H9 (cell line): Measurements from ENCODE around the gene UPF2. TPM values are rescaled to one million over a fixed set of nuclear protein-coding genes. Genes with fewer than 3 reads are reported as not detected.

Source experiments
- DNase-seq: peaks from one replicate; pipeline ENCODE4 v3.0.0-alpha.2; 2017
- H2AFZ ChIP-seq: one replicate; pipeline ENCODE4 v1.6.1; 2013; ENCODE audit warnings: mild to moderate bottlenecking, low read length, control low read depth, moderate library complexity
- H2AK5ac ChIP-seq: 2 replicates; pipeline ENCODE4 v1.6.1; 2013; ENCODE audit warnings: low read length, control low read depth, mixed read lengths; ENCODE audit not compliant: insufficient read length
- H2BK120ac ChIP-seq: one replicate; pipeline ENCODE4 v1.6.1; 2013; ENCODE audit warnings: low read depth, mild to moderate bottlenecking, low read length, control low read depth, inconsistent platforms; ENCODE audit not compliant: poor library complexity, severe bottlenecking
- H2BK12ac ChIP-seq: 2 replicates; pipeline ENCODE4 v1.6.1; 2013; ENCODE audit warnings: low read length, control low read depth, mixed read lengths, low read depth; ENCODE audit not compliant: insufficient read length
- H2BK15ac ChIP-seq: 2 replicates; pipeline ENCODE4 v1.6.1; 2013; ENCODE audit warnings: low read depth, low read length, control low read depth
- H2BK20ac ChIP-seq: one replicate; pipeline ENCODE4 v1.6.1; 2013; ENCODE audit warnings: low read depth, mild to moderate bottlenecking, low read length, control low read depth, inconsistent platforms; ENCODE audit not compliant: poor library complexity, severe bottlenecking
- H2BK5ac ChIP-seq: 2 replicates; pipeline ENCODE4 v1.6.1; 2013; ENCODE audit warnings: low read length, control low read depth, mixed read lengths; ENCODE audit not compliant: insufficient read length
- H3K14ac ChIP-seq: 2 replicates; pipeline ENCODE4 v1.6.1; 2013; ENCODE audit warnings: low read length, control low read depth; ENCODE audit not compliant: insufficient read depth
- H3K18ac ChIP-seq: 2 replicates; pipeline ENCODE4 v1.6.1; 2013; ENCODE audit warnings: low read depth, mild to moderate bottlenecking, mixed read lengths, low read length, control low read depth; ENCODE audit not compliant: insufficient read length
- H3K23ac ChIP-seq: 2 replicates; pipeline ENCODE4 v1.6.1; 2013; ENCODE audit warnings: low read length, control low read depth, mixed read lengths, low read depth; ENCODE audit not compliant: insufficient read length
- H3K23me2 ChIP-seq: 2 replicates; pipeline ENCODE4 v1.6.1; 2013; ENCODE audit warnings: low read depth, mild to moderate bottlenecking, mixed read lengths, low read length, control low read depth; ENCODE audit not compliant: insufficient read length, poor library complexity, severe bottlenecking
- H3K27ac ChIP-seq: 2 replicates; pipeline ENCODE4 v1.5.1; 2013; ENCODE audit warnings: low read length, control low read depth, mixed read lengths, low read depth; ENCODE audit not compliant: insufficient read length
- H3K27me3 ChIP-seq: 2 replicates; pipeline ENCODE4 v1.6.1; 2013; ENCODE audit warnings: low read length, control low read depth, inconsistent platforms; ENCODE audit not compliant: insufficient read depth
- H3K4ac ChIP-seq: 2 replicates; pipeline ENCODE4 v1.6.1; 2013; ENCODE audit warnings: low read depth, mild to moderate bottlenecking, control low read depth, inconsistent platforms, low read length, moderate library complexity
- H3K4me1 ChIP-seq: 2 replicates; pipeline ENCODE4 v1.6.1; 2013; ENCODE audit warnings: low read length, control low read depth, inconsistent platforms; ENCODE audit not compliant: insufficient read depth
- H3K4me2 ChIP-seq: 2 replicates; pipeline ENCODE4 v1.6.1; 2013; ENCODE audit warnings: low read length, control low read depth, mixed read lengths; ENCODE audit not compliant: insufficient read length, insufficient read depth
- H3K56ac ChIP-seq: 2 replicates; pipeline ENCODE4 v1.6.1; 2013; ENCODE audit warnings: low read depth, mild to moderate bottlenecking, mixed read lengths, low read length, control low read depth; ENCODE audit not compliant: insufficient read length
- H3K79me1 ChIP-seq: 2 replicates; pipeline ENCODE4 v1.6.1; 2013; ENCODE audit warnings: low read depth, mild to moderate bottlenecking, moderate library complexity, low read length, control low read depth, inconsistent platforms; ENCODE audit not compliant: insufficient read depth, poor library complexity, severe bottlenecking
- H3K79me2 ChIP-seq: 2 replicates; pipeline ENCODE4 v1.6.1; 2013; ENCODE audit warnings: low read length, control low read depth, inconsistent platforms; ENCODE audit not compliant: insufficient read depth
- H3K9ac ChIP-seq: 2 replicates; pipeline ENCODE4 v1.6.1; 2013; ENCODE audit warnings: low read length, control low read depth, mixed read lengths; ENCODE audit not compliant: insufficient read length; ENCODE audit errors: extremely low read depth
- H3K9me3 ChIP-seq: one replicate; pipeline ENCODE4 v1.6.1; 2013; ENCODE audit warnings: low read depth, low read length, inconsistent platforms; ENCODE audit not compliant: control insufficient read depth
- H3T11ph ChIP-seq: one replicate; pipeline ENCODE4 v1.6.1; 2013; ENCODE audit warnings: mild to moderate bottlenecking, low read length, control low read depth, inconsistent platforms
- H4K20me1 ChIP-seq: one replicate; pipeline ENCODE4 v1.6.1; 2013; ENCODE audit not compliant: control insufficient read depth, insufficient read length, insufficient read depth
- H4K5ac ChIP-seq: 2 replicates; pipeline ENCODE4 v1.6.1; 2013; ENCODE audit warnings: low read depth, mild to moderate bottlenecking, mixed read lengths, low read length, control low read depth; ENCODE audit not compliant: insufficient read length
- H4K8ac ChIP-seq: replicated peaks from 2 replicates; pipeline ENCODE4 v1.6.1; 2013; ENCODE audit warnings: low read length, control low read depth, mixed read lengths, low read depth; ENCODE audit not compliant: insufficient read length
- H4K91ac ChIP-seq: 2 replicates; pipeline ENCODE4 v1.6.1; 2013; ENCODE audit warnings: low read depth, mild to moderate bottlenecking, moderate library complexity, mixed read lengths, low read length, control low read depth; ENCODE audit not compliant: insufficient read length
- H3K27ac Mint-ChIP-seq, 3 experiments: 2 replicates in 2 of 3; 3 replicates in 1 of 3; pipeline ENCODE4 v1.8.0; 2020 to 2021; ENCODE audit warnings: mixed read lengths in 3 of 3, mild to moderate bottlenecking in 1 of 3, moderate library complexity in 1 of 3
- H3K27me3 Mint-ChIP-seq: 2 replicates; pipeline ENCODE4 v1.8.0; 2021; ENCODE audit warnings: low read depth, mild to moderate bottlenecking, moderate library complexity, mixed read lengths
- H3K36me3 Mint-ChIP-seq, 3 experiments: 2 replicates in 2 of 3; 3 replicates in 1 of 3; pipeline ENCODE4 v1.8.0; 2020 to 2021; ENCODE audit warnings: low read depth in 3 of 3, mixed read lengths in 3 of 3; ENCODE audit not compliant: insufficient read depth in 1 of 3
- H3K4me1 Mint-ChIP-seq, 2 experiments: 2 replicates each; pipeline ENCODE4 v1.8.0; 2020; ENCODE audit warnings: mixed read lengths in 2 of 2
- H3K4me3 Mint-ChIP-seq, 2 experiments: 2 replicates in 1 of 2; 3 replicates in 1 of 2; pipeline ENCODE4 v1.8.0; 2020 to 2021; ENCODE audit warnings: mild to moderate bottlenecking in 2 of 2, mixed read lengths in 2 of 2, moderate library complexity in 1 of 2
- H3K9me3 Mint-ChIP-seq, 2 experiments: 2 replicates in 1 of 2; 3 replicates in 1 of 2; pipeline ENCODE4 v1.8.0; 2020; ENCODE audit warnings: mild to moderate bottlenecking in 2 of 2, mixed read lengths in 2 of 2, moderate library complexity in 1 of 2
- CTCF ChIP-seq: fragments of 200-600 bp; sonication (generic); conservative IDR thresholded peaks from 3 replicates; pipeline ENCODE4 v1.8.0; 2021; ENCODE audit warnings: antibody characterized with exemption, mild to moderate bottlenecking
- WGBS: extraction: QIAGEN DNeasy Blood & Tissue Kit; methylation state at CpG from one replicate; pipeline ENCODE4 v1.1.7; 2013; ENCODE audit warnings: missing lambda C conversion rate, low lambda C conversion rate, mixed read lengths; ENCODE audit not compliant: insufficient read length; ENCODE audit errors: extremely low coverage; 5-methylcytosine and 5-hydroxymethylcytosine counted together
- total RNA-seq: library from RNA; stranded (reverse); gene quantifications from 2 replicates; pipeline ENCODE4 v1.2.1, GENCODE V29; 2021

The UPF2 gene
- total RNA-seq, 1 experiment from 2014 or later: 34.1 TPM

- H3K23ac ChIP-seq: no peak overlapping the region
- no peaks in the 10 kb centered on the region for H3K9me3 ChIP-seq
- H3K27me3 Mint-ChIP-seq: no peaks in the 10 kb centered on the region; the same call in 1 of the 2 replicates
These were observed 165.6 kb downstream of the UPF2 start for GRCh38 chr10:11876805-11877590.

More at GRCh38 chr10:11876805-11877590, 165.6 kb downstream of the UPF2 start:
- no peak overlapping the region for H3K56ac ChIP-seq
- no peak overlapping the region for H3T11ph ChIP-seq
- no peak overlapping the region for H2BK15ac ChIP-seq
- WGBS: no CpG with 5 or more reads among the region's 19 CpGs
- no peak overlapping the region for H3K9ac ChIP-seq
- TF ChIP-seq CTCF: no peak
- H4K20me1 ChIP-seq: no peaks in the 10 kb centered on the region
- H2BK5ac ChIP-seq: no peak overlapping the region
- H3K27me3 ChIP-seq: no peaks in the 10 kb centered on the region
- H2AFZ ChIP-seq: no peak overlapping the region
- DNase-seq: no peak
- H3K27ac Mint-ChIP-seq: no peak overlapping the region
- no peak overlapping the region for H2AK5ac ChIP-seq
- H2BK12ac ChIP-seq: no peak overlapping the region
- H3K36me3 Mint-ChIP-seq: no peaks in the 10 kb centered on the region
- H4K5ac ChIP-seq: no peak overlapping the region
- no peak overlapping the region for H3K18ac ChIP-seq
- no peaks in the 10 kb centered on the region for H3K79me2 ChIP-seq
- no peak overlapping the region for H3K14ac ChIP-seq
- H3K4me2 ChIP-seq: no peak overlapping the region
- H3K4ac ChIP-seq: no peak overlapping the region
- peaks cover 34 to 39% of the 10 kb centered on the region in 2 experiments for H3K4me1 Mint-ChIP-seq
- H3K27ac ChIP-seq: no peak overlapping the region
- H4K8ac ChIP-seq: no peak overlapping the region
- no peak overlapping the region for H2BK120ac ChIP-seq
- no peaks in the 10 kb centered on the region for H3K79me1 ChIP-seq
- peaks cover 6% of the 10 kb centered on the region; the same call in 1 of the 2 replicates for H3K4me1 ChIP-seq
- no peaks in the 10 kb centered on the region; a peak in 1 of 5 replicates for H3K9me3 Mint-ChIP-seq
- no peak overlapping the region for H2BK20ac ChIP-seq
- H4K91ac ChIP-seq: no peak overlapping the region
- H3K4me3 Mint-ChIP-seq: no peak overlapping the region
- no peaks in the 10 kb centered on the region for H3K23me2 ChIP-seq
